Measurements from ENCODE around the gene WDTC1. TPM values are rescaled to one million over a fixed set of nuclear protein-coding genes. Genes with fewer than 3 reads are reported as not detected.

The WDTC1 gene
- total and polyA plus RNA-seq, 2 of the 8 experiments (the other 6 are each of a cell fraction or from before 2014, with no cell fraction given): 7.5 to 18.7 TPM

GRCh38 chr1:27299385-27300271, 65.2 kb downstream of the WDTC1 start:
- peak overlapping the region; percentile 11; the same call in 1 of the 2 replicates for H2AK5ac ChIP-seq (ENCODE audit: low read depth, low read length)
- no peaks in the 10 kb centered on the region for H3K23me2 ChIP-seq (ENCODE audit: low read depth, low read length)
- no peak for DNase-seq (ENCODE audit: low read depth in 1 of 2, low spot score in 2 of 2)
- H3K4me2 ChIP-seq (ENCODE audit: insufficient read depth in 1 of 2, low read depth in 2 of 2, low read length in 2 of 2): no peak overlapping the region
- CTCF ChIA-PET (ENCODE audit: partially characterized antibody): interaction anchor here (0.6 to 17.9 kb wide), 39 partner anchors 9 to 372 kb away, joined by 3 to 321 read pairs (median 5); partner anchors contain the start of genes AHDC1, CD164L2, GPR3 and MAP3K6
- no peak overlapping the region for H3K27ac ChIP-seq (ENCODE audit: low read depth, low read length)
- H2BK15ac ChIP-seq (ENCODE audit: low read length): peak overlapping the region; percentile 81; the same call in 1 of the 2 replicates
- H2BK5ac ChIP-seq (ENCODE audit: low read depth, low read length): peak overlapping the region; percentile 54; the same call in 1 of the 2 replicates
- H3K79me2 ChIP-seq (ENCODE audit: control insufficient read depth in 1 of 2, insufficient read depth in 2 of 2, low read length in 2 of 2): no peaks in the 10 kb centered on the region
- H3K79me1 ChIP-seq (ENCODE audit: low read depth, low read length): no peaks in the 10 kb centered on the region
- H2BK20ac ChIP-seq (ENCODE audit: low read length): no peak overlapping the region
- H3K18ac ChIP-seq (ENCODE audit: extremely low read depth, low read length): no peak overlapping the region
- H3K14ac ChIP-seq (ENCODE audit: insufficient read length): no peak overlapping the region
- no peak overlapping the region for H3K9ac ChIP-seq (replicated peaks in 1 of 4; ENCODE audit: extremely low read depth in 1 of 4, low read depth in 3 of 4, low read length in 3 of 4)
- peak overlapping the region; percentile 39 for H3K4ac ChIP-seq (replicated peaks; ENCODE audit: insufficient read length, low read depth, low read length)
- TF ChIP-seq TEAD4 (IDR thresholded peaks at IDR 0.05; ENCODE audit: low read depth, low read length): peak; percentile 60; the same call in 1 of the 2 replicates
- no peak for TF ChIP-seq CTBP2 (IDR thresholded peaks at IDR 0.05; ENCODE audit: borderline replicate concordance, insufficient read depth, insufficient read length, low read length)
- H3K9me3 ChIP-seq (ENCODE audit: insufficient read depth in 2 of 2, low read depth in 1 of 2, low read length in 1 of 2): no peaks in the 10 kb centered on the region
- H2BK120ac ChIP-seq (replicated peaks; ENCODE audit: low read depth, low read length): no peak overlapping the region
- no peak overlapping the region for H2AFZ ChIP-seq (ENCODE audit: low read length)
- no peak overlapping the region for H3K4me3 ChIP-seq (ENCODE audit: extremely low read depth in 1 of 4, insufficient read depth in 2 of 4, low read depth in 3 of 4, low read length in 4 of 4)
- H4K8ac ChIP-seq (ENCODE audit: extremely low read depth, insufficient read depth, low read length): no peak overlapping the region; the same call in 1 of the 2 replicates
- WGBS, 2 experiments (ENCODE audit: extremely low coverage in 1 of 2, insufficient coverage in 1 of 2, insufficient read length in 1 of 2, insufficient replicate concordance in 2 of 2, low coverage in 1 of 2, low lambda C conversion rate in 2 of 2, missing lambda C conversion rate in 1 of 2): 83% methylated on average over 14 of the region's 14 CpGs; no CpG with 5 or more reads in 1 of the 2 experiments
- H2BK12ac ChIP-seq (ENCODE audit: low read depth, low read length): no peak overlapping the region
- no peaks in the 10 kb centered on the region for H3K27me3 ChIP-seq (replicated peaks in 1 of 4; ENCODE audit: control insufficient read depth in 3 of 4, extremely low read depth in 1 of 4, insufficient read depth in 3 of 4, low read length in 3 of 4)
- peaks cover 0 to 22% (median 11%) of the 10 kb centered on the region in 4 experiments; a peak in 6 of 7 replicates for H3K4me1 ChIP-seq (replicated peaks in 1 of 4; ENCODE audit: control insufficient read depth in 3 of 4, insufficient read depth in 4 of 4, low read length in 3 of 4)
- FAIRE-seq: no peak
- no peak overlapping the region for H4K5ac ChIP-seq (ENCODE audit: insufficient read length, low read depth, low read length)
- no peak overlapping the region for H4K91ac ChIP-seq (replicated peaks; ENCODE audit: insufficient read length, low read length)
- no peaks in the 10 kb centered on the region for H4K20me1 ChIP-seq (replicated peaks in 1 of 2; ENCODE audit: control insufficient read depth in 1 of 2, insufficient read depth in 2 of 2, low read length in 2 of 2)
- H3K36me3 ChIP-seq (ENCODE audit: control insufficient read depth in 2 of 4, insufficient read depth in 4 of 4, low read length in 3 of 4): no peaks in the 10 kb centered on the region
- H3K23ac ChIP-seq (ENCODE audit: insufficient read length): no peak overlapping the region
- no peak overlapping the region for H3K56ac ChIP-seq (replicated peaks; ENCODE audit: insufficient read length, low read depth, low read length)
- POLR2A ChIA-PET (ENCODE audit: partially characterized antibody): interaction anchor here (0.9 to 2.4 kb wide), 9 partner anchors 8 to 106 kb away, joined by 3 to 8 read pairs (median 4); no protein-coding TSS in a partner anchor
